IMR-90 (cell line): Measurements from ENCODE around the gene OR56B4.
"Not testable (repeated sequence)": the region's sequence is repeated elsewhere in the genome, so short reads cannot be mapped to it uniquely, and the experiment has no call there.

Source experiments
- BHLHE40 ChIP-seq: fragments of 150-350 bp; IDR thresholded peaks from 2 replicates; pipeline ENCODE4 v1.6.1; 2016; ENCODE audit warnings: mild to moderate bottlenecking, low read depth, low read length
- CTCF ChIP-seq: conservative IDR thresholded peaks from 2 replicates; pipeline ENCODE4 v1.5.1; 2012; ENCODE audit warnings: mild to moderate bottlenecking, low read depth, low read length, improper control_type of control experiment
- FOS ChIP-seq: fragments of 150-350 bp; IDR thresholded peaks from 2 replicates; pipeline ENCODE4 v1.6.1; 2016; ENCODE audit warnings: low read depth, low read length
- MAFK ChIP-seq: IDR thresholded peaks from 2 replicates; pipeline ENCODE4 v1.6.1; 2012; ENCODE audit warnings: low read depth, low read length, improper control_type of control experiment
- MAZ ChIP-seq: IDR thresholded peaks from 2 replicates; pipeline ENCODE4 v1.6.1; 2012; ENCODE audit warnings: low read depth, mild to moderate bottlenecking, low read length, improper control_type of control experiment, moderate library complexity, borderline replicate concordance
- MXI1 ChIP-seq: IDR thresholded peaks from 2 replicates; pipeline ENCODE4 v1.6.1; 2012; ENCODE audit warnings: low read depth, mild to moderate bottlenecking, low read length, moderate library complexity, borderline replicate concordance
- POLR2A ChIP-seq: IDR thresholded peaks from 2 replicates; pipeline ENCODE4 v1.6.1; 2012; ENCODE audit warnings: mild to moderate bottlenecking, low read depth, low read length
- RAD21 ChIP-seq: IDR thresholded peaks from 2 replicates; pipeline ENCODE4 v1.6.1; 2012; ENCODE audit warnings: low read length, improper control_type of control experiment
- RCOR1 ChIP-seq: IDR thresholded peaks from 2 replicates; pipeline ENCODE4 v1.6.1; 2012; ENCODE audit warnings: mild to moderate bottlenecking, low read length, improper control_type of control experiment; ENCODE audit not compliant: insufficient replicate concordance
- RFX5 ChIP-seq: IDR thresholded peaks from 2 replicates; pipeline ENCODE4 v1.8.0; 2012; ENCODE audit warnings: low read depth, mild to moderate bottlenecking, low read length, moderate library complexity
- SMC3 ChIP-seq: fragments of 150-350 bp; IDR thresholded peaks from 2 replicates; pipeline ENCODE4 v1.6.1; 2016; ENCODE audit warnings: low read depth, mild to moderate bottlenecking, antibody characterized with exemption, low read length, moderate library complexity

GRCh38 chr11:6135936-6136335 is 28.5 kb downstream of the OR56B4 start:
- not testable (repeated sequence) for TF ChIP-seq SMC3, MXI1, CTCF, BHLHE40, MAZ, POLR2A, RAD21, RCOR1, RFX5, MAFK, FOS
